NCI-H524 (cell line): ENCODE measurements around the gene CIDEA.
A peak's percentile ranks its signal among the peaks of the same experiment; 100 is the strongest.

Source experiments
- DNase-seq, 2 experiments: peaks; one replicate each; lab custom pipeline; 2025; lab: John Stamatoyannopoulos, UW

The CIDEA gene

GRCh38 chr18:12301263-12302005, 47.3 kb downstream of the CIDEA start:
- DNase-seq = no peak

GRCh38 chr18:12302391-12303147, 48.4 kb downstream of the CIDEA start:
- peak in 1 of 2 experiments; percentile 46 for DNase-seq

GRCh38 chr18:12304351-12305210, 50.4 kb downstream of the CIDEA start:
- no peak for DNase-seq

GRCh38 chr18:12305211-12305610, 51.0 kb downstream of the CIDEA start:
- DNase-seq = no peak

- no peak for DNase-seq
Measured at GRCh38 chr18:12305930-12306629, 51.9 kb downstream of the CIDEA start.

- no peak for DNase-seq
Measured at GRCh38 chr18:12306752-12307700, 52.9 kb downstream of the CIDEA start.

- DNase-seq = peak in 1 of 2 experiments; percentile 32
Measured at GRCh38 chr18:12307701-12308385, 53.7 kb downstream of the CIDEA start, which contains the start of gene TUBB6. Gene TUBB6 (plus strand): TSS chr18:12308241. CDS start chr18:12308293, 52 bp downstream.

GRCh38 chr18:12308386-12309100, 54.4 kb downstream of the CIDEA start:
- DNase-seq = peak; percentile 18 to 55

GRCh38 chr18:12309683-12310198, 55.6 kb downstream of the CIDEA start:
- DNase-seq = no peak

GRCh38 chr18:12310762-12311161, 56.6 kb downstream of the CIDEA start:
- no peak for DNase-seq

GRCh38 chr18:12312976-12313375, 58.8 kb downstream of the CIDEA start:
- DNase-seq = no peak

GRCh38 chr18:12313530-12314245, 59.5 kb downstream of the CIDEA start:
- no peak for DNase-seq

- no peak for DNase-seq
Measured at GRCh38 chr18:12314591-12315305, 60.6 kb downstream of the CIDEA start.

GRCh38 chr18:12315490-12315889, 61.3 kb downstream of the CIDEA start:
- DNase-seq = no peak

GRCh38 chr18:12315911-12316310, 61.8 kb downstream of the CIDEA start:
- DNase-seq = no peak

- no peak for DNase-seq
Measured at GRCh38 chr18:12317664-12318333, 63.6 kb downstream of the CIDEA start.

- no peak for DNase-seq
Measured at GRCh38 chr18:12318334-12318697, 64.2 kb downstream of the CIDEA start.
